ENCODE data around the gene LINGO1. TPM values are rescaled to one million over a fixed set of nuclear protein-coding genes. Genes with fewer than 3 reads are reported as not detected.

Gene LINGO1, protein sequence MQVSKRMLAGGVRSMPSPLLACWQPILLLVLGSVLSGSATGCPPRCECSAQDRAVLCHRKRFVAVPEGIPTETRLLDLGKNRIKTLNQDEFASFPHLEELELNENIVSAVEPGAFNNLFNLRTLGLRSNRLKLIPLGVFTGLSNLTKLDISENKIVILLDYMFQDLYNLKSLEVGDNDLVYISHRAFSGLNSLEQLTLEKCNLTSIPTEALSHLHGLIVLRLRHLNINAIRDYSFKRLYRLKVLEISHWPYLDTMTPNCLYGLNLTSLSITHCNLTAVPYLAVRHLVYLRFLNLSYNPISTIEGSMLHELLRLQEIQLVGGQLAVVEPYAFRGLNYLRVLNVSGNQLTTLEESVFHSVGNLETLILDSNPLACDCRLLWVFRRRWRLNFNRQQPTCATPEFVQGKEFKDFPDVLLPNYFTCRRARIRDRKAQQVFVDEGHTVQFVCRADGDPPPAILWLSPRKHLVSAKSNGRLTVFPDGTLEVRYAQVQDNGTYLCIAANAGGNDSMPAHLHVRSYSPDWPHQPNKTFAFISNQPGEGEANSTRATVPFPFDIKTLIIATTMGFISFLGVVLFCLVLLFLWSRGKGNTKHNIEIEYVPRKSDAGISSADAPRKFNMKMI
- 1.9 TPM for polyA plus RNA-seq (2013, experiment 1 of 2)
- 1.7 TPM for polyA plus RNA-seq (2013, experiment 2 of 2)

DNA sequence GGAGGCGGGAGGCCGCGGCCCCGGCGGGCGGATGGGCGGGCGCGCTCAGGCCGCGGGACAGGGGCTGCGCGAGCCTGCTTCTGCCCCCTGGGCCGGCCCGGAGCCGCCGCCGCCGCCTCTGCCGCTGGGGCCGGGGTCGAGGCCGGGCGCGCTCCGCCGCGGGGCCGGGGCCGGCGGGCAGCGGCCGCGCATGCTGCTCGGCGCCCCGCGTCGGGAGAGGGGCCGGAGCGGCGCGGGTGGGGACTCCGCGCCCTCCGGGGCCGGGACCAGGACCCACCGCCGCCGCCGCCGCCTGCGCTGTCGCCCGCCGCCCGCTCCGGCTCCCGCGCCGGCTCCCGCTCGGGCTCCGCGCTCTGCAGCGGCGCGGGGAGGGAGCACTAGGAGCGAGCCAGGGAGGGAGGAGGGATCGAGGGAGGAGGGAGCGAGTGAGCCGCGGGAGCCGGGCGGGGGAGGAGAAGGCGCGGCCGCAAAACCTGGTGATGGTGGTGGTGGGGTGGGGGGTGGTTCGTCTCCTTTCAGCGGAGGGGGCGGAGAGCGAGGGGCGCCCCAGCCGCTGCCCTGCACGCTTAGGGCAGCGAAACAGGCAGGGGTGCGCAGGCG, at the start of gene LINGO1:
TSS of gene LINGO1 (minus strand) at position 379 of the 600 bp plus-strand sequence. CDS start 597 bp downstream, outside the sequence.
- H3K36me3 ChIP-seq (ENCODE audit: control insufficient read depth in 1 of 2, insufficient read depth in 2 of 2, low read depth in 1 of 2, low read length in 2 of 2), result no peaks in the 10 kb centered on the region
- H4K91ac ChIP-seq (ENCODE audit: low read length), result peak within 1 kb of the TSS; percentile 22
- 0% methylated on average over 10 of the region's 88 CpGs for WGBS
- peak within 1 kb of the TSS; percentile 34 to 74 for H3K4me3 ChIP-seq (ENCODE audit: insufficient read depth in 1 of 2, low read depth in 1 of 2, low read length in 2 of 2)
- no peak within 1 kb of the TSS for H3K14ac ChIP-seq (ENCODE audit: low read length in 2 of 2)
- peak within 1 kb of the TSS in 1 of 2 experiments; percentile 45 for H2BK12ac ChIP-seq (ENCODE audit: low read length in 2 of 2)
- H3K79me1 ChIP-seq (replicated peaks; ENCODE audit: low read length, poor library complexity, severe bottlenecking), result no peaks in the 10 kb centered on the region
- peaks cover 6% of the 10 kb centered on the region for H3K9me3 ChIP-seq (ENCODE audit: control insufficient read depth, low read length)
- H2AK5ac ChIP-seq (ENCODE audit: low read length, severe bottlenecking), result no peak within 1 kb of the TSS
- no peak within 1 kb of the TSS for H4K8ac ChIP-seq (ENCODE audit: low read length)
- H3K9ac ChIP-seq (ENCODE audit: low read length), result peak within 1 kb of the TSS; percentile 59
- H2BK120ac ChIP-seq (ENCODE audit: low read depth, low read length), result peak within 1 kb of the TSS; percentile 8
- H3K4me1 ChIP-seq (ENCODE audit: control insufficient read depth, insufficient read depth, low read depth, low read length), result peaks cover 13% of the 10 kb centered on the region
- peak within 1 kb of the TSS; percentile 55 for H2AFZ ChIP-seq (ENCODE audit: low read depth, low read length)
- H3K4me2 ChIP-seq (ENCODE audit: low read length, poor library complexity, severe bottlenecking), result peak within 1 kb of the TSS; percentile 84
- H3K27ac ChIP-seq (ENCODE audit: low read length, poor library complexity, severe bottlenecking), result no peak within 1 kb of the TSS
- peaks cover 82 to 89% of the 10 kb centered on the region in 2 experiments for H3K27me3 ChIP-seq (ENCODE audit: control insufficient read depth in 1 of 2, insufficient read depth in 1 of 2, low read length in 2 of 2)
- H2BK15ac ChIP-seq (ENCODE audit: low read depth, poor library complexity, severe bottlenecking), result peak within 1 kb of the TSS; percentile 2
- peak within 1 kb of the TSS in 1 of 2 experiments; percentile 20 for H3K23ac ChIP-seq (ENCODE audit: low read length in 2 of 2)
- no peak within 1 kb of the TSS for H3K4ac ChIP-seq (ENCODE audit: low read depth in 1 of 2, low read length in 2 of 2)
- H2BK5ac ChIP-seq (ENCODE audit: low read depth, low read length, poor library complexity, severe bottlenecking), result no peak within 1 kb of the TSS
- DNase-seq, result peak; percentile 20
- peak within 1 kb of the TSS in 1 of 2 experiments; percentile 11 for H3K18ac ChIP-seq (ENCODE audit: low read depth in 1 of 2, low read length in 2 of 2)

DNA sequence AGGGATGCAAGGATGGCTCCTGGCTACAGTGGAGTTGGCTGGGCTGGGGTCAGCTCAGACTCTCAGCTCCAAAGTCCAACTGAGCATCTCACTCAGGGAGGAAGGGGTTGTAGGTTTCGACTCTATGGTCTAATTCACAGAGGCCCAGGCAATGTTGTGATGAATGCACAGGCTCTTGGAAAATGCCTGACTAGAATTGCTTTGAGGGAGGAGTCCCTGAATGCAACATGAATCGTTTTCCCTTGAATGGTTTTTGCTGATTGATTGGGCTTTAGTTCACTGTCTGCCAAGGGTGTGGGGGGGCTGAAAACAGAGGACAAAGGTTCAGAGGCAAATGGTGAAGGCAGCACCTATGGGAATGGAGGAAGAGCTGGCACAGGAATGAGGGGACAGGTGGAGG, 48.6 kb upstream of the LINGO1 start:
- no peak overlapping the region for H2AFZ ChIP-seq (ENCODE audit: low read depth, low read length)
- H3K4me1 ChIP-seq (ENCODE audit: control insufficient read depth, insufficient read depth, low read depth, low read length), result no peaks in the 10 kb centered on the region
- no peak overlapping the region for H3K18ac ChIP-seq (ENCODE audit: low read depth in 1 of 2, low read length in 2 of 2)
- H2AK5ac ChIP-seq (ENCODE audit: low read length, severe bottlenecking), result no peak overlapping the region
- no peak overlapping the region for H2BK12ac ChIP-seq (ENCODE audit: low read length in 2 of 2)
- no peak overlapping the region for H3K27ac ChIP-seq (ENCODE audit: low read length, poor library complexity, severe bottlenecking)
- peaks cover 55 to 81% of the 10 kb centered on the region in 2 experiments for H3K27me3 ChIP-seq (ENCODE audit: control insufficient read depth in 1 of 2, insufficient read depth in 1 of 2, low read length in 2 of 2)
- H3K4me2 ChIP-seq (ENCODE audit: low read length, poor library complexity, severe bottlenecking), result no peak overlapping the region
- no peak overlapping the region for H3K23ac ChIP-seq (ENCODE audit: low read length in 2 of 2)
- no peak overlapping the region for H2BK15ac ChIP-seq (ENCODE audit: low read depth, poor library complexity, severe bottlenecking)
- no peak for DNase-seq
- H3K36me3 ChIP-seq (ENCODE audit: control insufficient read depth in 1 of 2, insufficient read depth in 2 of 2, low read depth in 1 of 2, low read length in 2 of 2), result no peaks in the 10 kb centered on the region
- no peak overlapping the region for H3K4ac ChIP-seq (ENCODE audit: low read depth in 1 of 2, low read length in 2 of 2)
- no peak overlapping the region for H2BK5ac ChIP-seq (ENCODE audit: low read depth, low read length, poor library complexity, severe bottlenecking)
- no peak overlapping the region for H3K9ac ChIP-seq (ENCODE audit: low read length)
- H4K8ac ChIP-seq (ENCODE audit: low read length), result no peak overlapping the region
- no peaks in the 10 kb centered on the region for H3K9me3 ChIP-seq (ENCODE audit: control insufficient read depth, low read length)
- H3K14ac ChIP-seq (ENCODE audit: low read length in 2 of 2), result no peak overlapping the region
- 45% methylated on average over 2 of the region's 2 CpGs for WGBS
- H3K79me1 ChIP-seq (replicated peaks; ENCODE audit: low read length, poor library complexity, severe bottlenecking), result no peaks in the 10 kb centered on the region
- H4K91ac ChIP-seq (ENCODE audit: low read length), result no peak overlapping the region
- H2BK120ac ChIP-seq (ENCODE audit: low read depth, low read length), result no peak overlapping the region
- H3K4me3 ChIP-seq (ENCODE audit: insufficient read depth in 1 of 2, low read depth in 1 of 2, low read length in 2 of 2), result no peak overlapping the region

DNA sequence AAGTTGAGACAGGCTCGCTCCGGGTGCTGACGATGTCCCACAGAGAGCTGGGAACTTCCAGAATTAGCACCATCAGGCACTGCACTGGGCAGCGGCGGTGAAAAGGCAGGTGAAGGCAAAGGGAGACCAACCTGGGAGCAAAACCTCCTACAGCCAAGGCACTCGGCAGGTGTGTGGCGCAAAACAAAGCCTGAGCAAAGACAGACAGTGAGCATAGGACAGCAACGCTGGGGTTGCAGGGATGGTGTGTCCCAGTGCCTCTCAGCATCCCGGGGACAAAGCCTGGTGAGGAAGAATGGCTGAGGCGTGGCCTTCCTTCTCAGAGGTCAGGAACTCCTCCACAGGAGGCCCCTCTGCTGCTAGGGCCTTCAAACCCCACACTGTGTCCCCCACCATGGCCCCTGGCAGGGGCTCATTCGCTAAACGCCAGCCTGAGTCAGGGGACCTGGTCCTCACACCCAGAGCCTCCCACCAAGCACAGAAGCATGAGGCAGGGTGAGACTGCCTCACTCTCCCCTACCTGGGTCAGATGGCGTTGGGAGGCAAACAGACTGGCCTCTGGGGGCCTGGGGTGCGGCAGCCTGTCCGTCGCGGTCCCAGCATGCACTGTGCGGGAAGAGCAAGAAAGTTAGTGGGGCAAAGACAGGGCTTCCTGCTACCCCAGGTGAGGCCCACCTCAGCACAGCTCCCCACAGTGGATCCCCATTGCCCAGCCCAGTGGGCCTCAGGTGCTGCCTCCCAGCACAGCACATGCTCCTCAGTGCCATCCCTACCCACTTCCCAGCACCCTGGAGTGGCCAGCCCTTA, 44.1 kb upstream of the LINGO1 start:
- Histone ChIP-seq H3K4me2 (ENCODE audit: low read length, poor library complexity, severe bottlenecking) (no peak overlapping the region), H4K91ac (ENCODE audit: low read length) (no peak overlapping the region), H3K79me1 (replicated peaks; ENCODE audit: low read length, poor library complexity, severe bottlenecking) (no peaks in the 10 kb centered on the region), H2BK5ac (ENCODE audit: low read depth, low read length, poor library complexity, severe bottlenecking) (no peak overlapping the region), H3K9me3 (ENCODE audit: control insufficient read depth, low read length) (peaks cover 11% of the 10 kb centered on the region), H2BK120ac (ENCODE audit: low read depth, low read length) (no peak overlapping the region), H3K36me3 (ENCODE audit: control insufficient read depth in 1 of 2, insufficient read depth in 2 of 2, low read depth in 1 of 2, low read length in 2 of 2) (no peaks in the 10 kb centered on the region), H4K8ac (ENCODE audit: low read length) (no peak overlapping the region), H3K4me1 (ENCODE audit: control insufficient read depth, insufficient read depth, low read depth, low read length) (no peaks in the 10 kb centered on the region), H2AFZ (ENCODE audit: low read depth, low read length) (no peak overlapping the region), H3K18ac (ENCODE audit: low read depth in 1 of 2, low read length in 2 of 2) (no peak overlapping the region), H3K23ac (ENCODE audit: low read length in 2 of 2) (no peak overlapping the region), H3K27ac (ENCODE audit: low read length, poor library complexity, severe bottlenecking) (no peak overlapping the region), H2BK15ac (ENCODE audit: low read depth, poor library complexity, severe bottlenecking) (no peak overlapping the region), H3K9ac (ENCODE audit: low read length) (no peak overlapping the region), H3K14ac (ENCODE audit: low read length in 2 of 2) (no peak overlapping the region), H3K4me3 (ENCODE audit: insufficient read depth in 1 of 2, low read depth in 1 of 2, low read length in 2 of 2) (no peak overlapping the region), H3K4ac (ENCODE audit: low read depth in 1 of 2, low read length in 2 of 2) (no peak overlapping the region), H2BK12ac (ENCODE audit: low read length in 2 of 2) (no peak overlapping the region), H2AK5ac (ENCODE audit: low read length, severe bottlenecking) (no peak overlapping the region), H3K27me3 (ENCODE audit: control insufficient read depth in 1 of 2, insufficient read depth in 1 of 2, low read length in 2 of 2) (peaks cover 66 to 96% of the 10 kb centered on the region in 2 experiments)
- DNase-seq, result no peak
- 84% methylated on average over 18 of the region's 18 CpGs for WGBS
